ENCODE measurements around the gene CLIC5. TPM values are rescaled to one million over a fixed set of nuclear protein-coding genes. Genes with fewer than 3 reads are reported as not detected.

CLIC5 gene
- total and polyA plus RNA-seq, 12 donors = 0.94 to 5.6 (median 1.6) TPM

DNA sequence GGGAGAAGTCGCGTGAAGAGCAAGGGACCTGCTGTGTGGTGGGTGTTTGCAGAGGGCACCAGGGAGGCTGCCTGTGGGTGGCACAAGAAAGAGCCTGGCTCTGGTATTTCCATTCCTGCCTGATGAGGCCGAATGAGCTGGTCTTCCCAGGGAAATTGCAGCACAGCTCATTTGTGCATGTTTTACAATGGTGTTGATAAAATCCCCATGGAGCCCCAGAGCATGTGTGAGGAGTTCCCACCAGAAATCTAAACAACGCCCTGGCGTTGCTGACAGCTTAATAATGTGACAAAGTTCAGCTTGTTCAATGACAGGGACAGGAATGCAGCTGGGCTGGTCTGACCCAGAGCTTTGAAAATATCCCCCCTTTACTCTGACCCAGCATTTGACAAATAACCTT, 135.5 kb downstream of the CLIC5 start:
- no peaks in the 10 kb centered on the region for H3K36me3 ChIP-seq (replicated peaks in 1 of 2)
- no peaks in the 10 kb centered on the region for H3K9me3 ChIP-seq (replicated peaks in 1 of 3)
- H3K27ac ChIP-seq = no peak overlapping the region
- no peak overlapping the region for H3K4me3 ChIP-seq
- intact Hi-C loops (cut with DNase I) = no loop called here
- H3K27me3 ChIP-seq = no peaks in the 10 kb centered on the region
- H3K4me1 ChIP-seq (replicated peaks in 1 of 2) = no peaks in the 10 kb centered on the region
- no peak for DNase-seq
- 67 to 81% (median 71%) methylated on average over 4 to 5 of the region's 5 CpGs for WGBS, 4 donors
- TF ChIP-seq, protein P1, sequence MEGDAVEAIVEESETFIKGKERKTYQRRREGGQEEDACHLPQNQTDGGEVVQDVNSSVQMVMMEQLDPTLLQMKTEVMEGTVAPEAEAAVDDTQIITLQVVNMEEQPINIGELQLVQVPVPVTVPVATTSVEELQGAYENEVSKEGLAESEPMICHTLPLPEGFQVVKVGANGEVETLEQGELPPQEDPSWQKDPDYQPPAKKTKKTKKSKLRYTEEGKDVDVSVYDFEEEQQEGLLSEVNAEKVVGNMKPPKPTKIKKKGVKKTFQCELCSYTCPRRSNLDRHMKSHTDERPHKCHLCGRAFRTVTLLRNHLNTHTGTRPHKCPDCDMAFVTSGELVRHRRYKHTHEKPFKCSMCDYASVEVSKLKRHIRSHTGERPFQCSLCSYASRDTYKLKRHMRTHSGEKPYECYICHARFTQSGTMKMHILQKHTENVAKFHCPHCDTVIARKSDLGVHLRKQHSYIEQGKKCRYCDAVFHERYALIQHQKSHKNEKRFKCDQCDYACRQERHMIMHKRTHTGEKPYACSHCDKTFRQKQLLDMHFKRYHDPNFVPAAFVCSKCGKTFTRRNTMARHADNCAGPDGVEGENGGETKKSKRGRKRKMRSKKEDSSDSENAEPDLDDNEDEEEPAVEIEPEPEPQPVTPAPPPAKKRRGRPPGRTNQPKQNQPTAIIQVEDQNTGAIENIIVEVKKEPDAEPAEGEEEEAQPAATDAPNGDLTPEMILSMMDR (IDR thresholded peaks at IDR 0.05) = no peak
- no peak for TF ChIP-seq POLR2A (IDR thresholded peaks at IDR 0.05)

DNA sequence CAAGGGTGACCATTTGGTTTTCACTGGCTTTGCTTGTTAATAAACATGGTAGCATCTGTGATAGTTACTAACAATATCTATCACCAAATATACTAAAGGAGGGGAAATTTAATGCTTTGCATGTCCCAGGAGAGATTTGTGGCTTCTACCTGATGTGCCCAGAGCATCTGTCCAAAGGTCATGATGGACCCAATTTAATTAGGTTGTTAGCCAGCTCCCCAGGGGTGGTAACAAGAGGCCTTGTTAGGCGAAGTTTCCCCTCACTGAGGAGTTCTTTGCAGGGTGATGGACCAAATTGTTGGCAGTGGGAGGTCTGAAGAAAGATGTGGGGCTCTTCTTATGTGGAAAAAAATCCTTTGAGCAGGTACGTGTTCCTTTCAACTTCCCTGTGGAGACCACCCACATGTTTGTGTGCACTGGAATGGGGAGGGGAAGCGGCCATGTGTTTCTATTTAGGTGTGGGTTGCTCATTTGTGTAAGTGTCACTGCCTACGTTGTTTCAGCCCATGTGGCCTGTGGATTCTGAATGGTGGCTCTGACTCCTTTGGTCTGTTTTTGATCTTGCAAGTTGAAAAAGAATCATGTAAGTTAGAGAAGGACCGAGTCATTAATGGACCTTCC, 137.6 kb downstream of the CLIC5 start:
- no peak overlapping the region for H3K27ac ChIP-seq
- 79 to 83% (median 80%) methylated on average over 5 of the region's 5 CpGs for WGBS, 4 donors
- H3K36me3 ChIP-seq (replicated peaks in 1 of 2) = no peaks in the 10 kb centered on the region
- DNase-seq = no peak
- TF ChIP-seq POLR2A (IDR thresholded peaks at IDR 0.05) = no peak
- TF ChIP-seq, protein P1 (IDR thresholded peaks at IDR 0.05) = no peak
- no peaks in the 10 kb centered on the region for H3K9me3 ChIP-seq (replicated peaks in 1 of 3)
- H3K4me1 ChIP-seq (replicated peaks in 1 of 2) = no peaks in the 10 kb centered on the region
- H3K27me3 ChIP-seq = no peaks in the 10 kb centered on the region
- H3K4me3 ChIP-seq = no peak overlapping the region
- intact Hi-C loops (cut with DNase I) = no loop called here

DNA sequence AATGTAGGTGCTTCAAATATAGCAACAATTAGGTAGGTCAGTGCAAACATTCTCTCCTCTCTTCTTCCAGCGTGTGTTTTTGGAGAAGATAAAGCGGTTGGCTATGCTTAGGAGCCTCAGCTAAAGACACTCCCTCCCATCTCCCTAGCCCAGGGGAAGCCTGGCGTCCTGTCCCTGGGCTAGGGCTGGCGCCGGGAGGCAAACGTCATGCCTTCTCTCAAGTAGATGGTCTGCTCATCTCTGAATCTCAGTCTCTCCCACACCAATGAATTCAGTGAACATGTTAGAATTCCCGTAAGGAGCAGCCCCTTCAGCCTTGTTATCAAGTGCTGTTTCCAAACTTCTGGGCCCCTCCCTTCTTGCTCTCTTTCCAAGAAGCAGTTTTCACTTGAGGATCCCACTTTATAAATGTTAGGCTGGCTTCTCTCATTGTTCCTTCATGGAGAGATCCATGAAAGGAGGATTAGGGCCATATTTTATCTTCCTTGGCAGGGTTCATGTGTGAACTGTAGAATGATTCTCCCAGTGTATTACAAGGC, 142.8 kb downstream of the CLIC5 start:
- Histone ChIP-seq H3K27ac (no peak overlapping the region), H3K27me3 (no peaks in the 10 kb centered on the region), H3K36me3 (replicated peaks in 1 of 2) (no peaks in the 10 kb centered on the region), H3K4me1 (replicated peaks in 1 of 2) (no peaks in the 10 kb centered on the region), H3K4me3 (no peak overlapping the region), H3K9me3 (replicated peaks in 1 of 3) (no peaks in the 10 kb centered on the region)
- TF ChIP-seq, protein P1 (IDR thresholded peaks at IDR 0.05) = no peak
- TF ChIP-seq POLR2A (IDR thresholded peaks at IDR 0.05) = no peak
- intact Hi-C loops (cut with DNase I) = no loop called here
- WGBS, 4 donors = 75 to 93% (median 81%) methylated on average over 7 of the region's 7 CpGs
- no peak for DNase-seq

- Histone ChIP-seq H3K36me3 (replicated peaks in 1 of 2) (no peaks in the 10 kb centered on the region), H3K4me3 (no peak overlapping the region), H3K9me3 (replicated peaks in 1 of 3) (no peaks in the 10 kb centered on the region), H3K4me1 (replicated peaks in 1 of 2) (no peaks in the 10 kb centered on the region), H3K27ac (no peak overlapping the region), H3K27me3 (no peaks in the 10 kb centered on the region)
- DNase-seq = no peak
- intact Hi-C loops (cut with DNase I) = no loop called here
- no peak for TF ChIP-seq POLR2A (IDR thresholded peaks at IDR 0.05)
- TF ChIP-seq, protein P1 (IDR thresholded peaks at IDR 0.05) = no peak
- WGBS, 4 donors = 64 to 75% (median 72%) methylated on average over 4 of the region's 4 CpGs
Observed at GRCh38 chr6:45870531-45870930, 145.1 kb downstream of the CLIC5 start.

Measured in adrenal gland (tissue), 12 donors.